HG03460 (cell line): ENCODE data around the gene CDC26.
"Not testable (repeated sequence)": the region's sequence is repeated elsewhere in the genome, so short reads cannot be mapped to it uniquely, and the experiment has no call there.

Experiments used
- ATAC-seq: cut with Tn5 transposase; IDR thresholded peaks from one replicate; pipeline ENCODE4 v1.9.1; 2021; ENCODE audit not compliant: unreplicated experiment

The CDC26 gene

GRCh38 chr9:113296247-113296646 is 20.9 kb upstream of the CDC26 start:
- not testable (repeated sequence) for ATAC-seq

DNA sequence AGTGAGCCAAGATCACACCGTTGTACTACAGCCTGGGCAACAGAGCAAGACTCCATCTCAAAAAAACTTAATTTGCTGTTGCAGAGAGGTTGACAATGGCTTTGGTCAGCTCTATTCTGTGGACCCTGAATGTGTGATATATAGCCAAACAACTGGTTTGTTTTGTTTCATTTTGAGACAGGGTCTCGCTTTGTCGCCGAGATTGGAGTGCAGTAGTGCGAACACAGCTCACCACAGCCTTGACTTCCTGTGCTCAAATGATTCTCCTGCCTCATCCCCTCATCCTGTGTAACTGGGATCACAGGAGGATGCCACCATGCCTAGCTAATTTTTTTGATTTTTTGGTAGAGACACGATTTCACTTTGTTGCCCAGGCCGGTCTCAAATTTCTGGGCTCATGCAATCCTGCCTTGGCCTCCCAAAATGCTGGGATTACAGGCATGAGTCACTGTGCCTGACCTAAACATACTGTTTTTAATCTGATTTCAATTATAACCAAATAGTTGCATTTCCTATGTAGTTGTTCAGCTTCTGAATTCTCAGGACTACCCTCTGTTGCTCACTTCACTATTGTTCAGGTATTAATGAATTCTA is 18.0 kb upstream of the CDC26 start:
- no peak for ATAC-seq

DNA sequence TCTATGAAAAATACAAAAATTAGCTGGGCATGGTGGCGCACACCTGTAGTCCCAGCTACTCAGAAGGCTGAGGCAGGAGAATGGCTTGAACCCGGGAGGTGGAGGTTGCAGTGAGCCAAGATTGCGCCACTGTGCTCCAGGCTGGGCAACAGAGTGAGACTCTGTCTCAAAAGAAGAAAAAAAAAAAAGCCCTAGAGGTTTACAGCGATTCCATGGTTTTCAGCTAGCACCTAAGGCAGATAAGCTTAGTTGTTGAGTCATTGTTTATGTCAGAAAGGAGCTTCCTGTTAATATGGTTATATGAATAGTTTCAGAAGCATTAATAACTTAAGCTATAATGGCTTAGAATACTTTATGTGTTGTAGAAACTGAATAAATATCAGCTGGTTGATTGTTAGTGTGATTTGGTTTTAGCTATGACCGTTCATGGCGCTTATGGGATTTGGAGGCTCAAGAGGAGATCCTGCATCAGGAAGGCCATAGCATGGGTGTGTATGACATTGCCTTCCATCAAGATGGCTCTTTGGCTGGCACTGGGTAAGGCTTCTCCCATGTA is 14.8 kb upstream of the CDC26 start:
- no peak for ATAC-seq

DNA sequence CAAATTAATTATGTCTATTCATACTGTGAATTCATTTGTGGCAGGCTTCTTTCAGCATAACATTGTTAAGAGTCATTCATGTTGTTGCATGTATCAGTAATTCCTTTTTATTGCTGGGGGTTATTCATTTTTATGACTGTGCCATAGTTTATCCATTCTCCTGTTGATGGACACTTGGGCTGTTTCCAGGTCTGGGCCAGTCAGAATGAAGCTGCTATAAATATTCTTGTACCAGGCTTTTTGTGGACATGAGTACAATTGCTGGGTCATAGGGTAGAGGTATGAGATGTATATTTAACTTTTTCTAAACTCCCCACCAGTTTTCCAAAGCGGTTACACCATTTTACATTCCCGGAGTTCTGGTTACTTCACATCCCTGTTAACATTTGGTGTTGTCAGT is 13.7 kb upstream of the CDC26 start:
- no peak for ATAC-seq

GRCh38 chr9:113281356-113281755 is 6.0 kb upstream of the CDC26 start:
- no peak for ATAC-seq

DNA sequence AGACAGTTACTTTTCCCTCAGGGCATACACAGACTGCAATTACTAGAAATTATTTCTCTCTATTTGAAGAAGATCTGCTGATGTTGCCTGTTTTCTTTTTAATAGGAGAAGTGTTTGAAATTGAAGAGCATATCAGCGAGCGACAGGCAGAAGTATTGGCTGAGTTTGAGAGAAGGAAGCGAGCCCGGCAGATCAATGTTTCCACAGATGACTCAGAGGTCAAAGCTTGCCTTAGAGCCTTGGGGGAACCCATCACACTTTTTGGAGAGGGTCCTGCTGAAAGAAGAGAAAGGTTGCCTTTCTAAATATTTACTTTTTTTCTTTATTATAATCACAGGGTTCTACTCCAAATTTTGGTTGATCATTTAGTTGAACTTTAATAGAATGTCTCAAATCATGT is 3.5 kb upstream of the CDC26 start:
- no peak for ATAC-seq

GRCh38 chr9:113274474-113275156 is 757 bp downstream of the CDC26 start:
- peak; percentile 12 for ATAC-seq

GRCh38 chr9:113269871-113270270 is 5.5 kb downstream of the CDC26 start:
- ATAC-seq: no peak

GRCh38 chr9:113269355-113269754 is 6.0 kb downstream of the CDC26 start:
- no peak for ATAC-seq

- no peak for ATAC-seq
These were observed 7.3 kb downstream of the CDC26 start for GRCh38 chr9:113267911-113268566.

DNA sequence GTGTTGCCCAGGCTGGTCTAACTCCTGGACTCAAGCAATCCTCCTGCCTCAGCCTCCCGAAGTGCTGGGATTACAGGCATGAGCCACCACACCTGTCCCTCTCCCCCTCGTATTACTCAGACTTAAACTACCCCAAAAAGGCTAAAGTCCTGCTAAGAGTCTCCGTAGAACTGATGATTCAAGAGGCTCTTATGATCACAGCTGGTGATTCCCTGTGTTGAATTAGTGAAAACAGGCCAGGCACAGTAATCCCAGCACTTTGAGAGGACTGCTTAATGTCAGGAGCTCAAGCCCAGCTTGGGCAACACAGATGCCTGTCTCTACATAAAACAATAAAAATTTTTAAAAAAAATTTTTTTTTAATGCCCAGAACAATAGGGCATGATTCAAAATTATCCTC is 9.2 kb downstream of the CDC26 start:
- ATAC-seq: no peak

GRCh38 chr9:113261917-113262671 is 13.3 kb downstream of the CDC26 start:
- no peak for ATAC-seq

- no peak for ATAC-seq
These were observed 17.1 kb downstream of the CDC26 start for GRCh38 chr9:113258282-113258681.

GRCh38 chr9:113257863-113258262 is 17.5 kb downstream of the CDC26 start:
- ATAC-seq: no peak

- no peak for ATAC-seq
These were observed 19.9 kb downstream of the CDC26 start for GRCh38 chr9:113255438-113255837.

- ATAC-seq: no peak
These were observed 20.4 kb downstream of the CDC26 start for GRCh38 chr9:113254991-113255390.

DNA sequence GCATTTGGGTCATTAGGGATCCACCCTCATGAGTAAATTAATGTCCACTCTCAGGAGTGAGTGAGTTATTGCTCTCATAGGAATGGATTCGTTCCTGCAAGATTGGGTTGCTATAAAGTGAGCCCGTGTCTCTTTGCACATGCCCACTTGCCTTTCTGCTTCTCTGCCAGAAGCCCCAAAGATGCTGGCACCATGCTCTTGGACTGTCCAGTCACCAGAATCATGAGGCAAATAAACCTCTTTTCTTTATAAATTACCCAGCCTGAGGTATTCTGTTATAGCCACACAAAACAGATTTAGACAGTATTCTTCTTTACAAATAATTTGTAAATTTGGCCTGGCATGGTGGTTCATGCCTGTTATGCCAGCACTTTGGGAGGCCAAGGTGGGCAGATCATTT is 24.6 kb downstream of the CDC26 start:
- no peak for ATAC-seq

- ATAC-seq: not testable (repeated sequence)
These were observed 25.7 kb downstream of the CDC26 start for GRCh38 chr9:113249661-113250060.

DNA sequence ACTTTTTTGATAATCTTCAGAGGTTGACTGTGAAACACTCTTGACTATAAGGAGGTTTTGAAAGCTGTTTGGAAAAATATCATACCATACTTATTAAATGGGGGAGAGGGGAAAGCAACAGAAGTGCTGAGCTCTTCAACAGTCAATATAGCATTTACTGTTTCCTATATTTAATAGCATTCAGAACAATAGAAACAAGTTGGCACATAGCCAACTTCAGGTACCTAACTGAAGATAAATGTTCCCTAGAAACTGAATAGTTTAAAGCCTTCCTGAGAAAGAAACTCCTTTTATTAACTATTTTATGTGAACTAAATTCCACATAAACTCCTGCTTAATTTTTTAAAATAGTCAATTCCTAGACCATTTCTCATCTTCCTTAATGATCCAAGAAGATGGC is 27.7 kb downstream of the CDC26 start:
- ATAC-seq: no peak

DNA sequence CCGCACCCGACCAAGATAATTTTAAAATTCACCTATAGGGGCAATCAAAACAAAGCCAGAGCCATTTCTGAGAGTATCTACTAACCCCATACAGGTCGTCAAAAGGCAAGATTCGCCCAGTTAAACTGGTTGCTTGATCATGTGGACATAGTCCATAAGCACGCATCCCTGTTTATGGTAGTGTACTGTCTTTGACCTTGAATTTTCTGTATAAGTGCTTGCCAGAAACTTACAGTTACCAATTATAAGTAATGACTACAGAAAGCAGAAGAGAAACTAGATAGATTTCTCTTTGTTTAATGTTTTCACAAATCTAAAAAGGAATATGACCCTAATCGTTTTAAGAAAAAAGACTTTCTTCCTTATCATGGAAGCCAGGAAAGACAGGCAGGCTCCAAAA is 28.4 kb downstream of the CDC26 start:
- ATAC-seq: no peak

DNA sequence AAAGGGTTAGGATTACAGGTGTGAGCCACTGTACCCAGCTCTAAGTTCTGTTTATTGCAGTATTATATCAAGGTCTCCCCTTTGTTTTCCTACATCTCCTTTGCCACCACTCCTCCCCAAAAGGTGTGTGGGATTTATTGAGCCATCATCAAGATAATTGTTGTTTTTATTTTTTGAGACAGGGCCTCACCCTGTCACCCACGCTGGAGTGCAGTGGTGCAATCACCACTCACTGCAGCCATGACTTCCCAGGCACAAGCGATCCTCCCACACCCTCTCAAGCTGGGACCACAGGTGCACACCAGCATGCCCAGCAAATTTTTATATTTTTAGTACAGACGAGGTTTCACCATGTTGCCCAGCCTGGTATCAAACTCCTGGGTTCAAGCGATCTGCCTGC is 29.5 kb downstream of the CDC26 start:
- no peak for ATAC-seq
